OCI-LY3 (cell line): Measurements from ENCODE around the gene ASB15.

ENCODE experiments used
- EZH2phosphoT487 ChIP-seq: fragments of 200-600 bp; shearing (Covaris generic); IDR thresholded peaks from 2 replicates; pipeline ENCODE4 v1.6.1; 2018; ENCODE audit warnings: antibody characterized with exemption, mixed run types, low read depth
- TF ChIP-seq, protein P1 (sequence below): fragments of 200-600, 300-600 bp; sonication (generic); IDR thresholded peaks from 2 replicates; pipeline ENCODE4 v1.5.1; 2014; ENCODE audit warnings: antibody characterized with exemption, low read length, low read depth

DNA sequence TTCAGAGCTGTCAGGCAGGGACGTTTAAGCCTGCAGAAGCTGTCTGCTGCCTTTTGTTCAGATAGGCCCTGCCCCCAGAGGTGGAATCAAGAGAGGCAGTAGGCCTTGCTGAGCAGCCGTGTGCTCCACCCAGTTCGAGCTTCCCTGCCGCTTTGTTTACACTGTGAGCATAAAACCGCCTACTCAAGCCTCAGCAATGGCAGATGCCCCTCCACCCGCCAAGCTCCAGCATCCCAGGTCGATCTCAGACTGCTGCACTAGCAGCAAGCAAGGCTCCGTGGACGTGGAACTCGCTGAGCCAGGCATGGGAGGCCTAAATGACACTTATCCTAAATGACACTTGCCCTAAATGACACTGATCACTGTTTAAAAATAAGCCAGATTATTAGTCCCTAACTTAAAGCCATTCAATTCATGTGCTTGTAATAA is 6.8 kb upstream of the ASB15 start:
- TF ChIP-seq, protein P1, sequence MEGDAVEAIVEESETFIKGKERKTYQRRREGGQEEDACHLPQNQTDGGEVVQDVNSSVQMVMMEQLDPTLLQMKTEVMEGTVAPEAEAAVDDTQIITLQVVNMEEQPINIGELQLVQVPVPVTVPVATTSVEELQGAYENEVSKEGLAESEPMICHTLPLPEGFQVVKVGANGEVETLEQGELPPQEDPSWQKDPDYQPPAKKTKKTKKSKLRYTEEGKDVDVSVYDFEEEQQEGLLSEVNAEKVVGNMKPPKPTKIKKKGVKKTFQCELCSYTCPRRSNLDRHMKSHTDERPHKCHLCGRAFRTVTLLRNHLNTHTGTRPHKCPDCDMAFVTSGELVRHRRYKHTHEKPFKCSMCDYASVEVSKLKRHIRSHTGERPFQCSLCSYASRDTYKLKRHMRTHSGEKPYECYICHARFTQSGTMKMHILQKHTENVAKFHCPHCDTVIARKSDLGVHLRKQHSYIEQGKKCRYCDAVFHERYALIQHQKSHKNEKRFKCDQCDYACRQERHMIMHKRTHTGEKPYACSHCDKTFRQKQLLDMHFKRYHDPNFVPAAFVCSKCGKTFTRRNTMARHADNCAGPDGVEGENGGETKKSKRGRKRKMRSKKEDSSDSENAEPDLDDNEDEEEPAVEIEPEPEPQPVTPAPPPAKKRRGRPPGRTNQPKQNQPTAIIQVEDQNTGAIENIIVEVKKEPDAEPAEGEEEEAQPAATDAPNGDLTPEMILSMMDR, result no peak
- no peak for TF ChIP-seq EZH2phosphoT487
